Measurements from ENCODE around the gene CARD6. TPM values are rescaled to one million over a fixed set of nuclear protein-coding genes. Genes with fewer than 3 reads are reported as not detected.

The CARD6 gene
- total and polyA plus RNA-seq, 2 of the 13 experiments (the other 11 are each of a cell fraction or from before 2014, with no cell fraction given), result 0.33 to 1.4 TPM

DNA sequence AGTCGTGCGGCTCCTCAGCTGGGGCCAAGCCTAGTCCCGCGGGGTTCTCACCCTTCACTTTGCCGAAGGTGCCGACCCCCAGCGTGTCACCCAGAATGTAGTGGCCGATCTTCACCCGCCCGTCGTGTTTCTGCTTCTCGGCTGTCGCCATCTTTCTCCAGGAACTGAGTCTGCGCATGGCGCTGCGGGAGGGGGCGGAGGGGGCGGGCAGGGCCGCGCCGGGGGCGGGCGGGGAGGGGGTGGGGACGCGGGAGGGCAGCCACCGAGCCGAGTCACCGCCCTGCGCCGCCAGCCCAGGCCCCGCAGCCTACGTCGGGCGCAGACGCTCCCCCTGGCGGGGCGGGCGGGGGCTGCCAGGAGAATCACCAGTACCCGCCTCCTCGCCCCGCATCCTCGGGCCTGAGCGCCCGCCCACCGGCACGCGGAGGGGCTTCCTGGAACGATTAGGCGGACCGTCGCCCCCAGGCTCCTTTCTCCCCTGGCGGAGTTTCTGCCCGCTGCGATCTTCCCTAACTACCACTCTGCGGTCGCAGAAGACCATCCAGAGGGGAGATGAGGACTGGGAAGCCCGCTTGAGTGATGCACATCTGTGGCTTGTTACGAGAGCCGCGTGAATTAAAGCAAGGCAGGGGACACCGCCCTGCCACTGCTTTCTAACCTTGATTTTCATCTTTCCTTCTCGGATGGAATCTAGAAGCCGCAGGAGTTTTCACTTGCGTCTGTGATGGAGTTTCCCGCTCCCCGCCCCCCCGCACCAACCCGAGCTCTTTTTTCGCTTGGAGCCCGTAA, 43.0 kb upstream of the CARD6 start, which contains the start of gene PRKAA1 (continued):
- TF ChIP-seq ZNF543 (CRISPR knock-in tag; IDR thresholded peaks at IDR 0.05) (peak; percentile 73), ZFP36 (IDR thresholded peaks at IDR 0.05; ENCODE audit: borderline replicate concordance, low read depth, low read length, partially characterized antibody) (no peak)

DNA sequence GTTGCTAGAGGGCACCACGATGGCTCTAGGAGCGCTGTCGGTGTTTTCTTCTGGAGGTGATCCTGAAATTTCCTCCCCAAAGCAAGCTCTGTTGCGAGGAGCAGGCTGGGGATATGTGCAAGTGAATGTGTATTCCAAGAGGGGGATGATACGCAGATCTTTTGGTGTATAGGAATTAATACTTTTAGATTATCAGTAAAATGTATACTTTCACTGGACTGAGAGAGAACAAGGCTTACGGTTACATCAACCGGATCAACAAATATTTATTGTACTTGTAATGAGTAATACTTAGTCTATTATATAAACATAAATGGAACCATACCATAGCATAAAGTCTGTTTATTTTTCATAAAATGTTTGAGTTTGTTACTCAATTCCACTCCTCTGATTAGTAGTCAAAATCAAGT, 42.4 kb upstream of the CARD6 start:
- WGBS (ENCODE audit: low lambda C conversion rate), result 0% methylated on average over 7 of the region's 7 CpGs
- no peaks in the 10 kb centered on the region for H3K9me3 ChIP-seq (ENCODE audit: low read length)
- FAIRE-seq (peak; percentile 30), DNase-seq (ENCODE audit: low spot score) (peak; percentile 44), ATAC-seq (peak; percentile 64)
- peak overlapping the region; percentile 63 for H3K27ac ChIP-seq (ENCODE audit: extremely low read length, insufficient read depth, low read length)
- H3K79me2 ChIP-seq (ENCODE audit: insufficient read depth, low read length), result peaks cover 37% of the 10 kb centered on the region
- H3K4me1 ChIP-seq (ENCODE audit: insufficient read depth, low read length), result peaks cover 58% of the 10 kb centered on the region
- peak overlapping the region; percentile 92 for H3K4me2 ChIP-seq (ENCODE audit: low read depth, low read length)
- in situ Hi-C loops (cut with HindIII; ENCODE audit: extremely low pct_ligation_motif_present, low pct_unique_long_range_greater_than_20kb) (no loop called here), intact Hi-C loops (cut with micrococcal nuclease; ENCODE audit: unreplicated experiment) (loop anchor here (1.0 kb wide), 2 partner anchors 35 to 44 kb away; partner anchors contain the start of gene TTC33)
- H3K36me3 ChIP-seq (replicated peaks in 1 of 2; ENCODE audit: control insufficient read depth in 1 of 2, insufficient read depth in 2 of 2, low read length in 2 of 2), result no peaks in the 10 kb centered on the region
- H3K4me3 ChIP-seq (replicated peaks in 1 of 3; ENCODE audit: insufficient read depth in 1 of 3, low read depth in 2 of 3, low read length in 3 of 3), result peak overlapping the region; percentile 73 to 94 (median 93)
- ChIA-PET POLR2A (interaction anchor here (0.8 to 2.2 kb wide), 7 partner anchors 8 to 31 kb away, joined by 3 to 11 read pairs (median 6); no protein-coding TSS in a partner anchor), CTCF (ENCODE audit: low intra/inter-chr PET ratio, low total read pairs) (interaction anchor here (1.7 kb wide), 1 partner anchor 44 kb away, joined by 19 read pairs; the partner anchor contains the start of gene TTC33)
- peaks cover 12% of the 10 kb centered on the region for H4K20me1 ChIP-seq (ENCODE audit: insufficient read depth, low read length)
- peak overlapping the region; percentile 71 for H3K9ac ChIP-seq (ENCODE audit: insufficient read depth, low read depth, low read length)
- no peaks in the 10 kb centered on the region; a peak in 1 of 5 replicates for H3K27me3 ChIP-seq (ENCODE audit: control insufficient read depth in 1 of 2, insufficient read depth in 2 of 2, low read length in 2 of 2)
- H2AFZ ChIP-seq (ENCODE audit: low read length), result peak overlapping the region; percentile 92
- BruUV-seq (replicated peaks), result no TSS peak
- no peak for TF ChIP-seq ZBTB10 (CRISPR knock-in tag; IDR thresholded peaks at IDR 0.05; ENCODE audit: borderline replicate concordance)
- no peak for TF ChIP-seq EP300 (IDR thresholded peaks at IDR 0.05; ENCODE audit: low read depth in 2 of 2, low read length in 2 of 2)
- no peak for TF ChIP-seq EP300 (CRISPR knock-in tag; IDR thresholded peaks at IDR 0.05; ENCODE audit: borderline replicate concordance)
- TF ChIP-seq ZKSCAN5 (CRISPR knock-in tag; IDR thresholded peaks at IDR 0.05), result 0 out of 2 replicates have a peak, but pooled peaks have one; percentile 68
- TF ChIP-seq ZNF24 (IDR thresholded peaks at IDR 0.05), result no peak
- no peak for TF ChIP-seq CREB1 (IDR thresholded peaks at IDR 0.05)
- peak; percentile 28; the same call in 1 of the 2 replicates for TF ChIP-seq CREB1 (CRISPR knock-in tag; IDR thresholded peaks at IDR 0.05)
- no peak for TF ChIP-seq ZNF362 (CRISPR knock-in tag; IDR thresholded peaks at IDR 0.05; ENCODE audit: borderline replicate concordance)
- TF ChIP-seq ZNF777 (CRISPR knock-in tag; IDR thresholded peaks at IDR 0.05), result peak; percentile 19; the same call in 1 of the 2 replicates
- 0 out of 4 replicates have a peak, but pooled peaks of 1 of the 2 experiments have one; percentile 9 for TF ChIP-seq HMGXB4 (CRISPR knock-in tag; IDR thresholded peaks at IDR 0.05; ENCODE audit: borderline replicate concordance in 1 of 2, low read depth in 1 of 2)
- TF ChIP-seq GABPB1 (CRISPR knock-in tag; IDR thresholded peaks at IDR 0.05), result no peak
- TF ChIP-seq ZNF383 (CRISPR knock-in tag; IDR thresholded peaks at IDR 0.05; ENCODE audit: borderline replicate concordance), result no peak
- TF ChIP-seq HDAC1 (CRISPR knock-in tag; IDR thresholded peaks at IDR 0.05), result peak; percentile 37; the same call in 1 of the 2 replicates
- TF ChIP-seq FOXC1 (CRISPR knock-in tag; IDR thresholded peaks at IDR 0.05; ENCODE audit: borderline replicate concordance), result 0 out of 2 replicates have a peak, but pooled peaks have one; percentile 20
